ENCODE measurements around the gene RNF26.

GRCh38 chr11:119368121-119369034 lies 34.1 kb downstream of the RNF26 start:
- no peak for TF ChIP-seq YY1 (IDR thresholded peaks at IDR 0.05; ENCODE audit: insufficient read depth, insufficient read length)
- TF ChIP-seq ZNF274 (IDR thresholded peaks at IDR 0.05; ENCODE audit: low read depth, low read length), result no peak

All from NT2/D1 (cell line).